ENCODE results near the gene DMPK. TPM values are rescaled to one million over a fixed set of nuclear protein-coding genes. Genes with fewer than 3 reads are reported as not detected.

The DMPK gene
- total and polyA plus RNA-seq, 9 of the 15 experiments (the other 6 are each of a cell fraction or from before 2014, with no cell fraction given): 0.24 to 31.3 (median 7.3) TPM

- TF ChIP-seq ETS1 (conservative IDR thresholded peaks at IDR 0.05; ENCODE audit: control insufficient read depth, low read depth, low read length): peak; percentile 92
- TF ChIP-seq CBX2 (IDR thresholded peaks at IDR 0.05; ENCODE audit: insufficient read depth, low read length, poor library complexity, severe bottlenecking): no peak
- no peak for TF ChIP-seq ZNF318 (IDR thresholded peaks at IDR 0.05; ENCODE audit: borderline replicate concordance in 1 of 2, low read depth in 1 of 2)
- TF ChIP-seq, protein P1, sequence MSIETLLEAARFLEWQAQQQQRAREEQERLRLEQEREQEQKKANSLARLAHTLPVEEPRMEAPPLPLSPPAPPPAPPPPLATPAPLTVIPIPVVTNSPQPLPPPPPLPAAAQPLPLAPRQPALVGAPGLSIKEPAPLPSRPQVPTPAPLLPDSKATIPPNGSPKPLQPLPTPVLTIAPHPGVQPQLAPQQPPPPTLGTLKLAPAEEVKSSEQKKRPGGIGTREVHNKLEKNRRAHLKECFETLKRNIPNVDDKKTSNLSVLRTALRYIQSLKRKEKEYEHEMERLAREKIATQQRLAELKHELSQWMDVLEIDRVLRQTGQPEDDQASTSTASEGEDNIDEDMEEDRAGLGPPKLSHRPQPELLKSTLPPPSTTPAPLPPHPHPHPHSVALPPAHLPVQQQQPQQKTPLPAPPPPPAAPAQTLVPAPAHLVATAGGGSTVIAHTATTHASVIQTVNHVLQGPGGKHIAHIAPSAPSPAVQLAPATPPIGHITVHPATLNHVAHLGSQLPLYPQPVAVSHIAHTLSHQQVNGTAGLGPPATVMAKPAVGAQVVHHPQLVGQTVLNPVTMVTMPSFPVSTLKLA (conservative IDR thresholded peaks at IDR 0.05): peak; percentile 47 to 75; a peak in 3 of 4 replicates
- no peak for TF ChIP-seq ZBTB1 (CRISPR knock-in tag; IDR thresholded peaks at IDR 0.05; ENCODE audit: borderline replicate concordance, low read depth)
- TF ChIP-seq, protein P2, sequence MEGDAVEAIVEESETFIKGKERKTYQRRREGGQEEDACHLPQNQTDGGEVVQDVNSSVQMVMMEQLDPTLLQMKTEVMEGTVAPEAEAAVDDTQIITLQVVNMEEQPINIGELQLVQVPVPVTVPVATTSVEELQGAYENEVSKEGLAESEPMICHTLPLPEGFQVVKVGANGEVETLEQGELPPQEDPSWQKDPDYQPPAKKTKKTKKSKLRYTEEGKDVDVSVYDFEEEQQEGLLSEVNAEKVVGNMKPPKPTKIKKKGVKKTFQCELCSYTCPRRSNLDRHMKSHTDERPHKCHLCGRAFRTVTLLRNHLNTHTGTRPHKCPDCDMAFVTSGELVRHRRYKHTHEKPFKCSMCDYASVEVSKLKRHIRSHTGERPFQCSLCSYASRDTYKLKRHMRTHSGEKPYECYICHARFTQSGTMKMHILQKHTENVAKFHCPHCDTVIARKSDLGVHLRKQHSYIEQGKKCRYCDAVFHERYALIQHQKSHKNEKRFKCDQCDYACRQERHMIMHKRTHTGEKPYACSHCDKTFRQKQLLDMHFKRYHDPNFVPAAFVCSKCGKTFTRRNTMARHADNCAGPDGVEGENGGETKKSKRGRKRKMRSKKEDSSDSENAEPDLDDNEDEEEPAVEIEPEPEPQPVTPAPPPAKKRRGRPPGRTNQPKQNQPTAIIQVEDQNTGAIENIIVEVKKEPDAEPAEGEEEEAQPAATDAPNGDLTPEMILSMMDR (IDR thresholded peaks at IDR 0.05 in 2 of 3, conservative IDR thresholded peaks at IDR 0.05 in 1 of 3; ENCODE audit: insufficient read depth in 2 of 3, low read depth in 1 of 3, low read length in 3 of 3): peak in 2 of 3 experiments; percentile 27 to 42; a peak in 4 of 6 replicates
- TF ChIP-seq CBX5 (IDR thresholded peaks at IDR 0.05; ENCODE audit: borderline replicate concordance, low read depth): no peak
- peak; percentile 87 for TF ChIP-seq SP1 (CRISPR knock-in tag; IDR thresholded peaks at IDR 0.05)
- no peak for TF ChIP-seq HIVEP1 (CRISPR knock-in tag; IDR thresholded peaks at IDR 0.05)
- TF ChIP-seq CHD2 (IDR thresholded peaks at IDR 0.05; ENCODE audit: low read depth, low read length): peak; percentile 62
- no peak for TF ChIP-seq HES1 (IDR thresholded peaks at IDR 0.05; ENCODE audit: low read depth)
These were observed 51.7 kb downstream of the DMPK start, which contains the start of gene FBXO46 (continued) for GRCh38 chr19:45730368-45731288.

All from K562 (cell line).